ENCODE results near the gene LRPAP1.

Gene LRPAP1

DNA sequence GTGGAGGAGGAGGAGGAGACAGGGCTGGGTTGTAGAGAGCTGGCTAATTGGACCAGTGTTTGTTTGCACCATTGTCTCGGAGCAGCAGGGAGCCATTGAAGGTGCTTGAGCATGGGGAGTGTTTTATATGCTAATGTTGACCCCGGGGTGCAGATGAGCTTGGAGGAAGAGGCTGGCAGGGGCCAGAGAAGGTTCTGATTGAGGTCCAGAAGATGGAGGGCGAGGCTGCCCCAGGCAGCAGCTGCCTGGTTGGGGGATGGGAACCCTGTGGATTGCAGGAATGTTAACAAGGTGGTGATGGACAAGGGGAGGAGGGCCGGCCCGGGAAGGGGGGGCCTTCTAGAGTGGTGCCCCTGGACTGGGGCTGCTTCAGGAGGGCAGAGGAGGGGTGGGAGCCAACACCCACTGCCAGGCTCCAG, 51.1 kb downstream of the LRPAP1 start:
- Histone ChIP-seq H4K12ac (ENCODE audit: low read depth, low read length) (no peak overlapping the region), H3K14ac (ENCODE audit: low read length) (no peak overlapping the region), H4K91ac (ENCODE audit: low read depth, low read length) (no peak overlapping the region), H2BK12ac (ENCODE audit: low read length) (no peak overlapping the region), H3K4me1 (ENCODE audit: control insufficient read depth in 1 of 2, insufficient read depth in 2 of 2, low read length in 2 of 2) (peaks cover 17 to 25% of the 10 kb centered on the region in 2 experiments), H2BK5ac (ENCODE audit: low read depth, low read length, poor library complexity) (no peak overlapping the region), H3K18ac (ENCODE audit: low read length) (no peak overlapping the region), H3K4me3 (ENCODE audit: low read depth, low read length) (no peak overlapping the region), H3K27me3 (ENCODE audit: insufficient read depth, low read length) (no peaks in the 10 kb centered on the region), H3K27ac (ENCODE audit: low read depth, low read length) (no peak overlapping the region), H3K9ac (ENCODE audit: low read length) (no peak overlapping the region), H3K9me3 (ENCODE audit: insufficient read depth, low read depth, low read length) (peaks cover 7% of the 10 kb centered on the region), H3K36me3 (ENCODE audit: control insufficient read depth in 1 of 2, insufficient read depth in 2 of 2, low read length in 2 of 2) (no peaks in the 10 kb centered on the region), H3K23ac (ENCODE audit: low read length) (no peak overlapping the region), H2AFZ (ENCODE audit: insufficient read depth, low read length, poor library complexity) (no peak overlapping the region), H4K8ac (ENCODE audit: low read depth, low read length) (no peak overlapping the region), H2AK5ac (ENCODE audit: low read length) (no peak overlapping the region), H2BK120ac (ENCODE audit: insufficient read depth, low read length, poor library complexity) (no peak overlapping the region), H3K79me2 (ENCODE audit: control insufficient read depth, insufficient read depth, low read length, poor library complexity) (no peaks in the 10 kb centered on the region), H3K4me2 (ENCODE audit: low read length) (no peak overlapping the region), H3K79me1 (ENCODE audit: low read length) (no peaks in the 10 kb centered on the region), H3K4ac (ENCODE audit: low read depth, low read length) (no peak overlapping the region)
- WGBS (ENCODE audit: extremely low coverage, insufficient coverage, insufficient read length): no CpG with 5 or more reads among the region's 5 CpGs
- no peak for DNase-seq

DNA sequence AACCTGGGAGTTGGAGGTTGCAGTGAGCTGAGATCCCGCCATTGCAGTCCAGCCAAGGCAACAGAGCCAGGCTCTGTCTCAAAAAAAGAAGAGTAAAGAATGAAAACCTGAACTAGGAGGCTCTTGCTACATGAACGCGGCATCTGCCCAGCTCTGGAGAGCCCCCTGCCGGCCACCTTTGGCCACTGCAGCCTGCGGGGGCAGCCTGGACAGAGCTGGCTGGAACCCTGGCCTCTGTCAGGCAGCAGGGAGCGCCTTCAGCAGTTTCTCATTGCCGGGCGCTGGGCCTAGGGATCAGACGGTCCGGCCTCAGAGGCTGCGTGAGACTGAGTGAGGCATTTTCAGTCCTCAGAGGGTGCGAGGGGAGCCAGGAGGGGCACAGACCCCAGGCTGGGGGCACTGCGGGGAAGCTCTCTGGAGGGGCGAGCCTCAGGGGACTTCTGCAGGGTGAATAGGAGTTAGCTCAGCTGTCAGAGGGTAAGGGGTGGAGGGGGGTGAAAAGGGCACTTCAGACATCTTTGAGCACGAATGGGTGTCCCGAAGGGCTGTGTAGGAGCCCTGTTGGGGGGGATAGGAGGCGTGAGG, 51.6 kb downstream of the LRPAP1 start:
- WGBS (ENCODE audit: extremely low coverage, insufficient coverage, insufficient read length): no CpG with 5 or more reads among the region's 17 CpGs
- Histone ChIP-seq H4K91ac (ENCODE audit: low read depth, low read length) (no peak overlapping the region), H3K4me2 (ENCODE audit: low read length) (no peak overlapping the region), H3K36me3 (ENCODE audit: control insufficient read depth in 1 of 2, insufficient read depth in 2 of 2, low read length in 2 of 2) (no peaks in the 10 kb centered on the region), H3K9me3 (ENCODE audit: insufficient read depth, low read depth, low read length) (peaks cover 7% of the 10 kb centered on the region), H3K14ac (ENCODE audit: low read length) (no peak overlapping the region), H4K8ac (ENCODE audit: low read depth, low read length) (no peak overlapping the region), H3K23ac (ENCODE audit: low read length) (no peak overlapping the region), H3K79me2 (ENCODE audit: control insufficient read depth, insufficient read depth, low read length, poor library complexity) (no peaks in the 10 kb centered on the region), H3K4me1 (ENCODE audit: control insufficient read depth in 1 of 2, insufficient read depth in 2 of 2, low read length in 2 of 2) (peaks cover 14 to 22% of the 10 kb centered on the region in 2 experiments), H3K79me1 (ENCODE audit: low read length) (no peaks in the 10 kb centered on the region), H3K4me3 (ENCODE audit: low read depth, low read length) (no peak overlapping the region), H3K27me3 (ENCODE audit: insufficient read depth, low read length) (no peaks in the 10 kb centered on the region), H2BK5ac (ENCODE audit: low read depth, low read length, poor library complexity) (no peak overlapping the region), H3K4ac (ENCODE audit: low read depth, low read length) (no peak overlapping the region), H3K9ac (ENCODE audit: low read length) (no peak overlapping the region), H2AFZ (ENCODE audit: insufficient read depth, low read length, poor library complexity) (no peak overlapping the region), H3K18ac (ENCODE audit: low read length) (no peak overlapping the region), H2BK120ac (ENCODE audit: insufficient read depth, low read length, poor library complexity) (no peak overlapping the region), H2BK12ac (ENCODE audit: low read length) (no peak overlapping the region), H4K12ac (ENCODE audit: low read depth, low read length) (no peak overlapping the region), H2AK5ac (ENCODE audit: low read length) (no peak overlapping the region), H3K27ac (ENCODE audit: low read depth, low read length) (no peak overlapping the region)
- peak; percentile 40 to 71 for DNase-seq

DNA sequence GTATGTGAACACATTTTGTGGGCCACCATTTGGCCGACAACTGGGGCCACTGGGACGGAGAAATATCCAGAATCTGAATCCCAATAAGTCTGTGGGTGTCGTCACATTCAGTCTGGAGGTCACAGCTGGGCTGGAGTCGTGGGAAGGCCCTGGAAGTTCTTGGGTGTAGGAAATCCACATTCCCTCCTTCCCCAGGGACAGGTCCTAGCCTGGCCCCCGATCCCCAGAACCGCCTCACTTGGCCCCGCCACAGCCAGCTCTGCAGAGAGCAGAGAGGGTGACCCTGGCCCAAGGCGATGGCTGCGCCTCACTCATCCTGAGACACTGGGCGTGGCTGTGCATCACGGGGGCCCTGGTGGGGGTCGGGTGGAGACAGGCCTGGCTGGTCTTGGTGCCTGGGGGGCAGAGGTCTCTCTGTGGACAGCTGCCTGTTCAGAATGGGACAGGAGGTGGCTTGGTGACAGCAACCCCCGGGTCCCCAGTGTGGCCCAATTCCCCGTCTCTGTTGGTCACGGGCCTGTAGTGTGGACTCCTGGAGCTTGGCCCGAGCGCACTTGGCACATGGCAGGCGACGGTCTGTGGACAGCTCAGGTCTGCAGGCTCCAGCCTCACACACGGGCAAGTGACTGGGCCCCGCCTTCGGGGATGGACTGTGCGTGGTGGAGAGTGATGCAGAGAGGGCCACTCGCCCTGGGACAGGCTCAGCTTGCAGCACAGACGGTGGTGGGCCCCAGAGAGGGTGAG, 52.7 kb downstream of the LRPAP1 start:
- Histone ChIP-seq H3K79me1 (ENCODE audit: low read length) (no peaks in the 10 kb centered on the region), H2AK5ac (ENCODE audit: low read length) (no peak overlapping the region), H3K4ac (ENCODE audit: low read depth, low read length) (no peak overlapping the region), H3K27ac (ENCODE audit: low read depth, low read length) (no peak overlapping the region), H3K27me3 (ENCODE audit: insufficient read depth, low read length) (no peaks in the 10 kb centered on the region), H4K91ac (ENCODE audit: low read depth, low read length) (no peak overlapping the region), H3K4me3 (ENCODE audit: low read depth, low read length) (peak overlapping the region; percentile 10), H3K4me1 (ENCODE audit: control insufficient read depth in 1 of 2, insufficient read depth in 2 of 2, low read length in 2 of 2) (peaks cover 3 to 11% of the 10 kb centered on the region in 2 experiments), H3K23ac (ENCODE audit: low read length) (no peak overlapping the region), H4K8ac (ENCODE audit: low read depth, low read length) (no peak overlapping the region), H2BK12ac (ENCODE audit: low read length) (no peak overlapping the region), H3K4me2 (ENCODE audit: low read length) (no peak overlapping the region), H2AFZ (ENCODE audit: insufficient read depth, low read length, poor library complexity) (no peak overlapping the region), H3K36me3 (ENCODE audit: control insufficient read depth in 1 of 2, insufficient read depth in 2 of 2, low read length in 2 of 2) (no peaks in the 10 kb centered on the region), H3K79me2 (ENCODE audit: control insufficient read depth, insufficient read depth, low read length, poor library complexity) (no peaks in the 10 kb centered on the region), H3K9me3 (ENCODE audit: insufficient read depth, low read depth, low read length) (peaks cover 7% of the 10 kb centered on the region), H3K9ac (ENCODE audit: low read length) (no peak overlapping the region), H2BK120ac (ENCODE audit: insufficient read depth, low read length, poor library complexity) (no peak overlapping the region), H2BK5ac (ENCODE audit: low read depth, low read length, poor library complexity) (no peak overlapping the region), H4K12ac (ENCODE audit: low read depth, low read length) (no peak overlapping the region), H3K18ac (ENCODE audit: low read length) (no peak overlapping the region), H3K14ac (ENCODE audit: low read length) (no peak overlapping the region)
- no peak for DNase-seq
- WGBS (ENCODE audit: extremely low coverage, insufficient coverage, insufficient read length): no CpG with 5 or more reads among the region's 25 CpGs

DNA sequence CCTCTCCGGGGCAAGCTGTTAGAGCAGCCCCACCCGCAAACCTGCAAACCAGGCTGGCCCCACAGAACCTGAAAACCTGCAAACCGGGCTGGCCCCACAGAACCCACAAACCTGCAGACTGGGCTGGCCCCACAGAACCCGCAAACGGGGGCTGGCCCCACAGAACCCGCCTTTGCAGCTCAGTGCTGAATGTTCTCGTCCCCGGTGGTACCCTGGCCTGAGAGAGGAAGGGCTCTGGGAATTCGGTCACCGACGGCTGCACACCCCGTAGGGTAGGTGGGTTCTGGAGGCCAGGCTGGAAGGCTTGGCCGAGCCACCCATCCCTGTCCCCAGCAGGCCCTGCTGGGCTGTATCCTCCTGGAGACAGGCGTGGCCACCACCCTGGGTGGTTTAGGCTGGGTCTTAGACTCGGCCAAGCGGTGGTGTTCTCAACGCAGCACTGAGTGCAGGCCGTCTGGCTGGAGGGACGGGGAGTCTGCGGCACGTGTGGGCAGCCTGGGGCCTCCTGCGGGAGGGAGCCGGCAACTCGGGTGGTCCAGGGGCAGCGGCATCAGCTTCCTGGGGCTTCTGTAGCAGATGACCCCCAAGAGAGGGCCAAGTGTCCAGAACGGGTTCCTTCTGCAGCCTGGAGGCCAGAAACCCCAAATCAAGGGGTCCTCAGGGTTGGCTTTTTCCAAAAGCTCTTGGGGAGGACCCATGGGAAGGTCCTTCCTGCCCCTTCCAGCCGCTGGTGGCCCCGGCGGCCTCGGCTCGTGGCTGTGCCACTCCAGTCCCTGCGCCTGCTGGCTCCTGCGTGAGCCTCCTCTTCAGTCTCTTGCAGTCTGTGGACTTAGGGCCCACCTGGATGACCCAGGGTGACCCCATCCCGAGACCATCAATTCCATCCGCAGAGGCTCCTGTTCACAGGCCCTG, 53.5 kb downstream of the LRPAP1 start:
- no peak overlapping the region for H4K8ac ChIP-seq (ENCODE audit: low read depth, low read length)
- no peak overlapping the region for H3K9ac ChIP-seq (ENCODE audit: low read length)
- no peak overlapping the region for H3K4me3 ChIP-seq (ENCODE audit: low read depth, low read length)
- H2BK12ac ChIP-seq (ENCODE audit: low read length): no peak overlapping the region
- no peak overlapping the region for H3K4me2 ChIP-seq (ENCODE audit: low read length)
- H4K91ac ChIP-seq (ENCODE audit: low read depth, low read length): no peak overlapping the region
- no peaks in the 10 kb centered on the region for H3K27me3 ChIP-seq (ENCODE audit: insufficient read depth, low read length)
- H3K79me2 ChIP-seq (ENCODE audit: control insufficient read depth, insufficient read depth, low read length, poor library complexity): no peaks in the 10 kb centered on the region
- H3K14ac ChIP-seq (ENCODE audit: low read length): no peak overlapping the region
- H2BK120ac ChIP-seq (ENCODE audit: insufficient read depth, low read length, poor library complexity): no peak overlapping the region
- H3K4me1 ChIP-seq (ENCODE audit: control insufficient read depth in 1 of 2, insufficient read depth in 2 of 2, low read length in 2 of 2): peaks cover 3 to 6% of the 10 kb centered on the region in 2 experiments
- H3K9me3 ChIP-seq (ENCODE audit: insufficient read depth, low read depth, low read length): peaks cover 3% of the 10 kb centered on the region
- no peak overlapping the region for H3K4ac ChIP-seq (ENCODE audit: low read depth, low read length)
- no peak overlapping the region for H2AFZ ChIP-seq (ENCODE audit: insufficient read depth, low read length, poor library complexity)
- no peak for DNase-seq
- no peaks in the 10 kb centered on the region for H3K79me1 ChIP-seq (ENCODE audit: low read length)
- H2AK5ac ChIP-seq (ENCODE audit: low read length): no peak overlapping the region
- no peak overlapping the region for H3K23ac ChIP-seq (ENCODE audit: low read length)
- no peak overlapping the region for H2BK5ac ChIP-seq (ENCODE audit: low read depth, low read length, poor library complexity)
- H3K18ac ChIP-seq (ENCODE audit: low read length): no peak overlapping the region
- no peaks in the 10 kb centered on the region for H3K36me3 ChIP-seq (ENCODE audit: control insufficient read depth in 1 of 2, insufficient read depth in 2 of 2, low read length in 2 of 2)
- H3K27ac ChIP-seq (ENCODE audit: low read depth, low read length): no peak overlapping the region
- no CpG with 5 or more reads among the region's 35 CpGs for WGBS (ENCODE audit: extremely low coverage, insufficient coverage, insufficient read length)
- no peak overlapping the region for H4K12ac ChIP-seq (ENCODE audit: low read depth, low read length)

Data from trophoblast cell (in vitro differentiated cells and primary cell).